ENCODE measurements around the gene MAGEA9. TPM values are rescaled to one million over a fixed set of nuclear protein-coding genes. Genes with fewer than 3 reads are reported as not detected.
A peak's percentile ranks its signal among the peaks of the same experiment; 100 is the strongest.
"Not testable (repeated sequence)": the region's sequence is repeated elsewhere in the genome, so short reads cannot be mapped to it uniquely, and the experiment has no call there.

Gene MAGEA9
- total RNA-seq, 3 donors from 2014 or later: not detected

- no peaks in the 10 kb centered on the region for H3K9me3 ChIP-seq
- H3K4me1 ChIP-seq (ENCODE audit: low read depth): no peaks in the 10 kb centered on the region
- no peak for ATAC-seq
- intact Hi-C loops (cut with DNase I, micrococcal nuclease): no loop called here
- no peaks in the 10 kb centered on the region for H3K36me3 ChIP-seq (ENCODE audit: low read depth)
- no peak for DNase-seq
- no peak overlapping the region for H3K4me3 ChIP-seq
- no peak for TF ChIP-seq CTCF (IDR thresholded peaks at IDR 0.05)
These were observed 20.8 kb upstream of the MAGEA9 start for GRCh38 chrX:149760965-149761364.

- H3K36me3 ChIP-seq (ENCODE audit: low read depth); H3K4me3 ChIP-seq; ATAC-seq; intact Hi-C loops (cut with DNase I, micrococcal nuclease); H3K4me1 ChIP-seq (ENCODE audit: low read depth); H3K9me3 ChIP-seq: not testable (repeated sequence)
- DNase-seq: peak in 1 of 3 donors; percentile 29
These were observed 19.7 kb upstream of the MAGEA9 start for GRCh38 chrX:149761858-149762674.

GRCh38 chrX:149762696-149763614 lies 18.8 kb upstream of the MAGEA9 start:
- intact Hi-C loops (cut with DNase I, micrococcal nuclease): no loop called here
- Histone ChIP-seq H3K4me3 (no peak overlapping the region), H3K9me3 (no peaks in the 10 kb centered on the region), H3K4me1 (ENCODE audit: low read depth) (no peaks in the 10 kb centered on the region), H3K36me3 (ENCODE audit: low read depth) (no peaks in the 10 kb centered on the region)
- TF ChIP-seq CTCF (IDR thresholded peaks at IDR 0.05): no peak
- no peak for DNase-seq
- no peak for ATAC-seq

- not testable (repeated sequence) for ATAC-seq, DNase-seq
These were observed 11.4 kb upstream of the MAGEA9 start for GRCh38 chrX:149770344-149770743.

GRCh38 chrX:149773026-149773425 lies 8.7 kb upstream of the MAGEA9 start:
- H3K9me3 ChIP-seq; H3K36me3 ChIP-seq (ENCODE audit: low read depth); H3K4me1 ChIP-seq (ENCODE audit: low read depth); intact Hi-C loops (cut with DNase I, micrococcal nuclease); DNase-seq; ATAC-seq; H3K4me3 ChIP-seq: not testable (repeated sequence)

More at GRCh38 chrX:149770344-149770743, 11.4 kb upstream of the MAGEA9 start:
- H3K4me1 ChIP-seq (ENCODE audit: low read depth); H3K4me3 ChIP-seq; H3K9me3 ChIP-seq; intact Hi-C loops (cut with DNase I, micrococcal nuclease); H3K36me3 ChIP-seq (ENCODE audit: low read depth): not testable (repeated sequence)

- intact Hi-C loops (cut with DNase I, micrococcal nuclease); H3K36me3 ChIP-seq (ENCODE audit: low read depth); DNase-seq; H3K4me3 ChIP-seq; H3K4me1 ChIP-seq (ENCODE audit: low read depth); H3K9me3 ChIP-seq; ATAC-seq: not testable (repeated sequence)
These were observed 8.0 kb upstream of the MAGEA9 start, which contains the start of gene HSFX1 for GRCh38 chrX:149773768-149774167. Gene HSFX1, plus strand, starts transcription at chrX:149774068. Its CDS starts 614 bp downstream, at chrX:149774682.

- ATAC-seq; H3K9me3 ChIP-seq; H3K36me3 ChIP-seq (ENCODE audit: low read depth); H3K4me1 ChIP-seq (ENCODE audit: low read depth); intact Hi-C loops (cut with DNase I, micrococcal nuclease); DNase-seq; H3K4me3 ChIP-seq: not testable (repeated sequence)
These were observed 3.7 kb upstream of the MAGEA9 start for GRCh38 chrX:149777999-149778398.

GRCh38 chrX:149795531-149795930 lies 13.8 kb downstream of the MAGEA9 start:
- peak; percentile 87 for ATAC-seq
- DNase-seq; H3K36me3 ChIP-seq (ENCODE audit: low read depth); H3K9me3 ChIP-seq; H3K4me1 ChIP-seq (ENCODE audit: low read depth); intact Hi-C loops (cut with DNase I, micrococcal nuclease); H3K4me3 ChIP-seq: not testable (repeated sequence)

Data from mucosa of descending colon (tissue), 3 donors.